ENCODE results near the gene AKAP6.

Gene AKAP6

GRCh38 chr14:32313844-32314376 lies 15.2 kb upstream of the AKAP6 start:
- Histone ChIP-seq H3K4me2 (ENCODE audit: low read length) (no peak overlapping the region), H3K4me3 (ENCODE audit: low read depth, low read length, poor library complexity, severe bottlenecking) (no peak overlapping the region)

GRCh38 chr14:32318087-32318795 lies 10.9 kb upstream of the AKAP6 start:
- Histone ChIP-seq H3K4me1 (ENCODE audit: insufficient read depth, low read length, severe bottlenecking) (no peaks in the 10 kb centered on the region), H4K20me1 (ENCODE audit: insufficient read depth, low read length) (no peaks in the 10 kb centered on the region), H3K79me2 (ENCODE audit: insufficient read depth, low read length) (no peaks in the 10 kb centered on the region), H3K9ac (ENCODE audit: low read length) (no peak overlapping the region), H3K9me2 (ENCODE audit: low read depth, low read length) (no peaks in the 10 kb centered on the region), H3K27me3 (ENCODE audit: insufficient read depth, low read length) (no peaks in the 10 kb centered on the region), H3K27ac (ENCODE audit: low read depth, low read length, poor library complexity, severe bottlenecking) (no peak overlapping the region), H3K4me2 (ENCODE audit: low read length) (no peak overlapping the region), H3K9me3 (ENCODE audit: low read length) (no peaks in the 10 kb centered on the region), H3K4me3 (ENCODE audit: low read depth, low read length, poor library complexity, severe bottlenecking) (no peak overlapping the region), H3F3A (ENCODE audit: insufficient read depth, low read length) (no peaks in the 10 kb centered on the region), H3K36me3 (ENCODE audit: insufficient read depth, low read length) (no peaks in the 10 kb centered on the region), H2AFZ (ENCODE audit: low read length) (no peak overlapping the region)
- TF ChIP-seq CTCF (IDR thresholded peaks at IDR 0.05; ENCODE audit: low read length) (no peak), EZH2 (IDR thresholded peaks at IDR 0.05; ENCODE audit: borderline replicate concordance, low read length) (no peak)

More at GRCh38 chr14:32313844-32314376, 15.2 kb upstream of the AKAP6 start:
- H3K9ac ChIP-seq (ENCODE audit: low read length) = no peak overlapping the region
- no peaks in the 10 kb centered on the region for H4K20me1 ChIP-seq (ENCODE audit: insufficient read depth, low read length)
- H3K27ac ChIP-seq (ENCODE audit: low read depth, low read length, poor library complexity, severe bottlenecking) = no peak overlapping the region
- H3K27me3 ChIP-seq (ENCODE audit: insufficient read depth, low read length) = no peaks in the 10 kb centered on the region
- H3F3A ChIP-seq (ENCODE audit: insufficient read depth, low read length) = no peaks in the 10 kb centered on the region
- no peaks in the 10 kb centered on the region for H3K9me2 ChIP-seq (ENCODE audit: low read depth, low read length)
- TF ChIP-seq CTCF (IDR thresholded peaks at IDR 0.05; ENCODE audit: low read length) = no peak
- TF ChIP-seq EZH2 (IDR thresholded peaks at IDR 0.05; ENCODE audit: borderline replicate concordance, low read length) = no peak
- H3K9me3 ChIP-seq (ENCODE audit: low read length) = no peaks in the 10 kb centered on the region
- no peaks in the 10 kb centered on the region for H3K36me3 ChIP-seq (ENCODE audit: insufficient read depth, low read length)
- no peaks in the 10 kb centered on the region for H3K79me2 ChIP-seq (ENCODE audit: insufficient read depth, low read length)
- H3K4me1 ChIP-seq (ENCODE audit: insufficient read depth, low read length, severe bottlenecking) = no peaks in the 10 kb centered on the region
- no peak overlapping the region for H2AFZ ChIP-seq (ENCODE audit: low read length)

GRCh38 chr14:32319368-32320049 lies 9.6 kb upstream of the AKAP6 start:
- H3K9me3 ChIP-seq (ENCODE audit: low read length) = no peaks in the 10 kb centered on the region
- H3K4me1 ChIP-seq (ENCODE audit: insufficient read depth, low read length, severe bottlenecking) = no peaks in the 10 kb centered on the region
- H3K4me3 ChIP-seq (ENCODE audit: low read depth, low read length, poor library complexity, severe bottlenecking) = no peak overlapping the region

More at GRCh38 chr14:32319368-32320049, 9.6 kb upstream of the AKAP6 start:
- no peak overlapping the region for H2AFZ ChIP-seq (ENCODE audit: low read length)
- no peaks in the 10 kb centered on the region for H3K9me2 ChIP-seq (ENCODE audit: low read depth, low read length)
- no peaks in the 10 kb centered on the region for H3K79me2 ChIP-seq (ENCODE audit: insufficient read depth, low read length)
- H3K9ac ChIP-seq (ENCODE audit: low read length) = no peak overlapping the region
- H3F3A ChIP-seq (ENCODE audit: insufficient read depth, low read length) = no peaks in the 10 kb centered on the region
- H3K27me3 ChIP-seq (ENCODE audit: insufficient read depth, low read length) = no peaks in the 10 kb centered on the region
- no peak for TF ChIP-seq CTCF (IDR thresholded peaks at IDR 0.05; ENCODE audit: low read length)
- TF ChIP-seq EZH2 (IDR thresholded peaks at IDR 0.05; ENCODE audit: borderline replicate concordance, low read length) = no peak
- H4K20me1 ChIP-seq (ENCODE audit: insufficient read depth, low read length) = no peaks in the 10 kb centered on the region
- no peak overlapping the region for H3K4me2 ChIP-seq (ENCODE audit: low read length)
- no peak overlapping the region for H3K27ac ChIP-seq (ENCODE audit: low read depth, low read length, poor library complexity, severe bottlenecking)
- no peaks in the 10 kb centered on the region for H3K36me3 ChIP-seq (ENCODE audit: insufficient read depth, low read length)
